ENCODE data around the gene EFCAB6. TPM values are rescaled to one million over a fixed set of nuclear protein-coding genes. Genes with fewer than 3 reads are reported as not detected.

EFCAB6 gene
- total RNA-seq, 1 experiment from 2014 or later, result 0.52 TPM

DNA sequence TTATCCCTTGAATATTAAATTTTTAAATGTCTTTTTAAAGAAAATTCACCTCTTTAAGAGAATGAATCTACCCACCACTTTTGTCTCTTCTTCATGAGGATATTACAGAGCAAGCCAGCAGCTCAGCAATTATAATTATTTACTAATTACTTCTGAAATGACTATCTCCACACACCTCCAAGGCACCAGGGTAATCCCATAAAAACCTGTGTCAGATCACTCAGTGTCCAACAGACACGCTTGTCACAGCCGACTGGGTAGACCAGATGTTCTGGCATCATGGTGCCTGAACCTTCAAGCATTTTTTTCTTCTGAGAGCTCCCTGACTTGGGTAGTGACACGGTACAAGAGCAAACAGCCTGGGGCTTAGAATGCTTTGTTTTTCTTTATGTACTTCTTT is 61.4 kb downstream of the EFCAB6 start:
- RAD21 ChIA-PET (ENCODE audit: low non-redundant PET in 1 of 2, low total read pairs in 2 of 2, uncharacterized antibody in 2 of 2, unreplicated experiment in 2 of 2), result no interaction called here
- DNase-seq (ENCODE audit: low read depth, low spot score) (no peak), ATAC-seq (no peak)
- Histone ChIP-seq H3K27me3 (ENCODE audit: insufficient read depth, low read length) (peaks cover 87% of the 10 kb centered on the region), H3K27ac (ENCODE audit: low read depth, low read length) (no peak overlapping the region), H3K79me2 (ENCODE audit: insufficient read depth, low read length) (no peaks in the 10 kb centered on the region), H3K4me3 (replicated peaks in 1 of 2; ENCODE audit: low read depth in 1 of 2, low read length in 2 of 2) (no peak overlapping the region), H3K9ac (ENCODE audit: low read length) (no peak overlapping the region), H3K9me2 (ENCODE audit: insufficient read depth) (no peaks in the 10 kb centered on the region), H3K4me1 (ENCODE audit: control insufficient read depth in 1 of 2, insufficient read depth in 2 of 2, low read length in 2 of 2) (no peaks in the 10 kb centered on the region), H3K4me2 (ENCODE audit: low read length) (no peak overlapping the region), H2AFZ (ENCODE audit: low read depth, low read length, poor library complexity, severe bottlenecking) (no peak overlapping the region), H4K20me1 (ENCODE audit: insufficient read depth) (no peaks in the 10 kb centered on the region), H3K9me3 (ENCODE audit: control insufficient read depth in 1 of 2, insufficient read depth in 1 of 2, low read depth in 1 of 2, low read length in 2 of 2) (no peaks in the 10 kb centered on the region), H3K36me3 (ENCODE audit: control insufficient read depth in 1 of 2, insufficient read depth in 2 of 2, low read length in 2 of 2) (no peaks in the 10 kb centered on the region)
- POLR2A ChIA-PET, result no interaction called here
- CTCF ChIA-PET, result no interaction called here
- intact Hi-C loops (cut with micrococcal nuclease), result no loop called here
- TF ChIP-seq SRF (IDR thresholded peaks at IDR 0.05; ENCODE audit: low read depth) (no peak), ZBTB33 (IDR thresholded peaks at IDR 0.05; ENCODE audit: extremely low read depth, insufficient replicate concordance, low read length) (no peak), JUND (IDR thresholded peaks at IDR 0.05) (no peak), EZH2phosphoT487 (IDR thresholded peaks at IDR 0.05; ENCODE audit: borderline replicate concordance) (no peak), ZNF274 (IDR thresholded peaks at IDR 0.05; ENCODE audit: low read depth, low read length) (no peak), CTCF (IDR thresholded peaks at IDR 0.05 in 2 of 3, conservative IDR thresholded peaks at IDR 0.05 in 1 of 3; ENCODE audit: borderline replicate concordance in 1 of 3, insufficient read depth in 1 of 3, low read depth in 2 of 3, low read length in 2 of 3) (no peak)
- no TSS peak for BruUV-seq (replicated peaks)
